Lung (tissue), 12 donors: ENCODE data around the gene ATF3. TPM values are rescaled to one million over a fixed set of nuclear protein-coding genes. Genes with fewer than 3 reads are reported as not detected.

ENCODE experiments used
- ATAC-seq: fragments of 200-7000 bp; cut with Tn5 transposase; one replicate; pipeline ENCODE4 v1.9.1; 2020; ENCODE audit warnings: moderate number of reproducible peaks; ENCODE audit not compliant: insufficient read depth, low FRiP score
- DNase-seq, 3 donors: peaks; one replicate each; pipeline ENCODE4 v3.0.0-alpha.2; 2013 to 2017
- H3K27ac ChIP-seq, 2 donors: one replicate each; pipeline ENCODE4 v1.5.1; 2013; ENCODE audit warnings: mild to moderate bottlenecking in 2 of 2, moderate library complexity in 2 of 2, control low read depth in 1 of 2, inconsistent platforms in 1 of 2, low read depth in 1 of 2, low read length in 1 of 2
- H3K27me3 ChIP-seq, 3 donors: one replicate each; pipeline ENCODE4 v1.5.1; 2013; ENCODE audit warnings: low read length in 2 of 3; ENCODE audit not compliant: control insufficient read depth in 3 of 3, insufficient read depth in 3 of 3
- H3K36me3 ChIP-seq, 4 donors: one replicate each; pipeline ENCODE4 v1.5.1; 2013; ENCODE audit warnings: low read length in 4 of 4, mild to moderate bottlenecking in 1 of 4, moderate library complexity in 1 of 4; ENCODE audit not compliant: control insufficient read depth in 4 of 4, insufficient read depth in 4 of 4
- H3K4me1 ChIP-seq, 5 donors: one replicate each; pipeline ENCODE4 v1.5.1; 2013; ENCODE audit warnings: low read length in 5 of 5, mild to moderate bottlenecking in 2 of 5, moderate library complexity in 1 of 5; ENCODE audit not compliant: control insufficient read depth in 5 of 5, insufficient read depth in 5 of 5
- H3K4me3 ChIP-seq: one replicate; pipeline ENCODE4 v1.5.1; 2013; ENCODE audit warnings: mild to moderate bottlenecking, control low read depth, moderate library complexity
- H3K9ac ChIP-seq, 2 donors: one replicate each; pipeline ENCODE4 v1.5.1; 2013; ENCODE audit warnings: low read length in 2 of 2, control low read depth in 1 of 2; ENCODE audit not compliant: insufficient read depth in 1 of 2
- H3K9me3 ChIP-seq, 4 donors: one replicate each; pipeline ENCODE4 v1.5.1; 2013; ENCODE audit warnings: low read length in 3 of 4, mild to moderate bottlenecking in 1 of 4, moderate library complexity in 1 of 4; ENCODE audit not compliant: control insufficient read depth in 4 of 4, insufficient read depth in 3 of 4
- WGBS, 2 donors: extraction: QIAGEN DNeasy Blood & Tissue Kit; methylation state at CpG; one replicate each; pipeline ENCODE4 v1.1.7; 2013; 5-methylcytosine and 5-hydroxymethylcytosine counted together
- polyA plus RNA-seq, 2 donors: library from polyadenylated mRNA; stranded (reverse); fragments of 200-250 nt; gene quantifications; one replicate each; pipeline ENCODE4 v1.2.1, GENCODE V29; 2013
- total RNA-seq, 2 donors: library from RNA; depleted of rRNA in 1 of 2; stranded (reverse); fragments of >200 nt in 1 of 2; gene quantifications; one replicate each; pipeline ENCODE4 v1.2.1, GENCODE V29; 2014 to 2021
- TF ChIP-seq, protein P1 (sequence below): IDR thresholded peaks from 2 replicates; pipeline ENCODE4 v1.5.1; 2012; ENCODE audit warnings: mild to moderate bottlenecking; ENCODE audit errors: control extremely low read depth, extremely low read depth
- donor health status: control.
- donor health status: control.
- donor health status: Bipolar disorder and iron deficiency.
- donor health status: healthy.
- donor health status: DM: yes; HTN: yes; CAD: no.

The ATF3 gene
- total and polyA plus RNA-seq, 4 donors = 15.9 to 44.1 (median 24.4) TPM

GRCh38 chr1:212586206-212587015 is 22.1 kb upstream of the ATF3 start:
- Histone ChIP-seq H3K9me3 (peaks cover 0 to 4% (median 0%) of the 10 kb centered on the region in 4 donors), H3K36me3 (no peaks in the 10 kb centered on the region), H3K4me3 (no peak overlapping the region), H3K4me1 (no peaks in the 10 kb centered on the region), H3K27me3 (peaks cover 0 to 16% (median 14%) of the 10 kb centered on the region in 3 donors), H3K9ac (no peak overlapping the region), H3K27ac (no peak overlapping the region)
- TF ChIP-seq, protein P1, sequence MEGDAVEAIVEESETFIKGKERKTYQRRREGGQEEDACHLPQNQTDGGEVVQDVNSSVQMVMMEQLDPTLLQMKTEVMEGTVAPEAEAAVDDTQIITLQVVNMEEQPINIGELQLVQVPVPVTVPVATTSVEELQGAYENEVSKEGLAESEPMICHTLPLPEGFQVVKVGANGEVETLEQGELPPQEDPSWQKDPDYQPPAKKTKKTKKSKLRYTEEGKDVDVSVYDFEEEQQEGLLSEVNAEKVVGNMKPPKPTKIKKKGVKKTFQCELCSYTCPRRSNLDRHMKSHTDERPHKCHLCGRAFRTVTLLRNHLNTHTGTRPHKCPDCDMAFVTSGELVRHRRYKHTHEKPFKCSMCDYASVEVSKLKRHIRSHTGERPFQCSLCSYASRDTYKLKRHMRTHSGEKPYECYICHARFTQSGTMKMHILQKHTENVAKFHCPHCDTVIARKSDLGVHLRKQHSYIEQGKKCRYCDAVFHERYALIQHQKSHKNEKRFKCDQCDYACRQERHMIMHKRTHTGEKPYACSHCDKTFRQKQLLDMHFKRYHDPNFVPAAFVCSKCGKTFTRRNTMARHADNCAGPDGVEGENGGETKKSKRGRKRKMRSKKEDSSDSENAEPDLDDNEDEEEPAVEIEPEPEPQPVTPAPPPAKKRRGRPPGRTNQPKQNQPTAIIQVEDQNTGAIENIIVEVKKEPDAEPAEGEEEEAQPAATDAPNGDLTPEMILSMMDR = no peak
- WGBS, 2 donors = 84 to 88% methylated on average over 7 of the region's 7 CpGs
- DNase-seq (no peak), ATAC-seq (no peak)

DNA sequence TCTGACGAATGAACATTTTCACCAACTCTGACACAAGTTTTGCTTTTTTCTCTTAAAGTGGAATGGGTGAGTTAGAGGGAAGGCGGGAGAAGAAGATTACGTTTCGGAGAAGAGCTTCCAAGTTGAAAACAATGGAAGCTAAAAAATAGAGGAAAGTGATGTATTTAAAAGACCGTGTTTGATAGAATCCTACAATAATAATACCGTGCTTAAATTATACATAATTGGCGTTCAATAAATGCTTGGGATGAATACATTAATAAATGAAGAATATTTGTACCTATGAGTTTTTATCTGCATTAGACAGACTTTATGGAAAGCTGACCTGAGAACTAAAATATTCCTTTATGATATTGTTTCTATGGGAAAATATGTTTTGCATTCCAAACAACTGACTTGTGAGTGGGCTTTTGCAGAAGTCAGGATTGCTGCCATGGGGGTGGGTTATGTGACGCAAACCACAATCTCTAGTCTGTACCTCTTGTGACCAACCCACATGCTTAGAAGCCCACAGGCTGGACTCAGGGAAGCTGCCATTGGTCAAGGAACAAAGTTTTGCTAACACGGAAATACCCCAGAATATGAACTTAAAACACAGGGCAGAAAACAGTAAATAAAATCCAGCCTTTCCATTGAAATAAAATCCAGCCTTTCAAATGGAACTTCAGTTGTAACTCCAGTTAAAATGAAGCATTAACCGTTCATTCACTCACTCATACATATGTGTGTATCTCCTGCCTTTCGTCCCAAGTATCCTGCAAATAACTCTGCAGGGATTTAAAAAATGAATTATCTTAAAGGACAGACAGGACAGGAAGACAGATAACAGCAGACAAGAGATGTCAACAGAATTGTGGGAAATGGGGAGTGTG is 21.3 kb upstream of the ATF3 start:
- 77 to 82% methylated on average over 11 of the region's 11 CpGs for WGBS, 2 donors
- Histone ChIP-seq H3K4me1 (no peaks in the 10 kb centered on the region), H3K9me3 (peaks cover 0 to 4% (median 0%) of the 10 kb centered on the region in 4 donors), H3K4me3 (no peak overlapping the region), H3K9ac (no peak overlapping the region), H3K36me3 (no peaks in the 10 kb centered on the region), H3K27me3 (peaks cover 0 to 16% (median 14%) of the 10 kb centered on the region in 3 donors), H3K27ac (no peak overlapping the region)
- DNase-seq = no peak
- TF ChIP-seq, protein P1 = no peak
- no peak for ATAC-seq

- DNase-seq (no peak), ATAC-seq (no peak)
- Histone ChIP-seq H3K9ac (no peak overlapping the region), H3K36me3 (no peaks in the 10 kb centered on the region), H3K27me3 (peaks cover 0 to 16% (median 14%) of the 10 kb centered on the region in 3 donors), H3K9me3 (peaks cover 0 to 4% (median 0%) of the 10 kb centered on the region in 4 donors), H3K27ac (no peak overlapping the region), H3K4me3 (no peak overlapping the region), H3K4me1 (no peaks in the 10 kb centered on the region)
- WGBS, 2 donors = 57 to 64% methylated on average over 13 of the region's 13 CpGs
- TF ChIP-seq, protein P1 = no peak
Observed at GRCh38 chr1:212587888-212588510, 20.6 kb upstream of the ATF3 start.
